Smooth muscle cell of the brain vasculature (primary cell): ENCODE results near the gene FRMD1.
A peak's percentile ranks its signal among the peaks of the same experiment; 100 is the strongest.
"Not testable (repeated sequence)": the region's sequence is repeated elsewhere in the genome, so short reads cannot be mapped to it uniquely, and the experiment has no call there.

Experiments used
- DNase-seq: peaks from one replicate; pipeline ENCODE4 v3.0.0-alpha.2; 2012; ENCODE audit warnings: low read depth, low spot score

The FRMD1 gene

GRCh38 chr6:168078175-168078942 lies 653 bp downstream of the FRMD1 start:
- DNase-seq: no peak

GRCh38 chr6:168077401-168077800 lies 1.6 kb downstream of the FRMD1 start:
- not testable (repeated sequence) for DNase-seq

- no peak for DNase-seq
Measured at GRCh38 chr6:168075787-168076202, 3.2 kb downstream of the FRMD1 start.

- DNase-seq: no peak
Measured at GRCh38 chr6:168075216-168075615, 3.8 kb downstream of the FRMD1 start.

GRCh38 chr6:168073937-168074730 lies 4.9 kb downstream of the FRMD1 start:
- DNase-seq: no peak

- DNase-seq: no peak
Measured at GRCh38 chr6:168072730-168073129, 6.3 kb downstream of the FRMD1 start.

GRCh38 chr6:168072261-168072660 lies 6.8 kb downstream of the FRMD1 start:
- no peak for DNase-seq

- no peak for DNase-seq
Measured at GRCh38 chr6:168071620-168072019, 7.4 kb downstream of the FRMD1 start.

GRCh38 chr6:168070804-168071203 lies 8.2 kb downstream of the FRMD1 start:
- no peak for DNase-seq

GRCh38 chr6:168067081-168067759 lies 11.8 kb downstream of the FRMD1 start:
- no peak for DNase-seq

GRCh38 chr6:168064226-168064807 lies 14.7 kb downstream of the FRMD1 start:
- DNase-seq: no peak

GRCh38 chr6:168063431-168063830 lies 15.6 kb downstream of the FRMD1 start:
- no peak for DNase-seq

- no peak for DNase-seq
Measured at GRCh38 chr6:168062346-168063289, 16.4 kb downstream of the FRMD1 start.

GRCh38 chr6:168061269-168062210 lies 17.5 kb downstream of the FRMD1 start:
- no peak for DNase-seq

- DNase-seq: peak; percentile 17
Measured at GRCh38 chr6:168060521-168060931, 18.5 kb downstream of the FRMD1 start.

GRCh38 chr6:168058691-168059551 lies 20.1 kb downstream of the FRMD1 start:
- DNase-seq: no peak

GRCh38 chr6:168057836-168058235 lies 21.2 kb downstream of the FRMD1 start:
- DNase-seq: no peak

- no peak for DNase-seq
Measured at GRCh38 chr6:168056892-168057527, 22.0 kb downstream of the FRMD1 start.
